Stimulated activated CD8-positive, alpha-beta memory T cell treated with anti-CD3 and anti-CD28 coated beads, Interleukin-12 subunit alpha, Interleukin-12 subunit beta, amount 100 ng/mL, for 24 hours (primary cell): ENCODE results near the gene LMNA.
"Not testable (repeated sequence)": the region's sequence is repeated elsewhere in the genome, so short reads cannot be mapped to it uniquely, and the experiment has no call there.

Experiments used
- DNase-seq: peaks from one replicate; pipeline ENCODE4 v3.0.0-alpha.2; 2020; ENCODE audit errors: extremely low read depth

The LMNA gene

DNA sequence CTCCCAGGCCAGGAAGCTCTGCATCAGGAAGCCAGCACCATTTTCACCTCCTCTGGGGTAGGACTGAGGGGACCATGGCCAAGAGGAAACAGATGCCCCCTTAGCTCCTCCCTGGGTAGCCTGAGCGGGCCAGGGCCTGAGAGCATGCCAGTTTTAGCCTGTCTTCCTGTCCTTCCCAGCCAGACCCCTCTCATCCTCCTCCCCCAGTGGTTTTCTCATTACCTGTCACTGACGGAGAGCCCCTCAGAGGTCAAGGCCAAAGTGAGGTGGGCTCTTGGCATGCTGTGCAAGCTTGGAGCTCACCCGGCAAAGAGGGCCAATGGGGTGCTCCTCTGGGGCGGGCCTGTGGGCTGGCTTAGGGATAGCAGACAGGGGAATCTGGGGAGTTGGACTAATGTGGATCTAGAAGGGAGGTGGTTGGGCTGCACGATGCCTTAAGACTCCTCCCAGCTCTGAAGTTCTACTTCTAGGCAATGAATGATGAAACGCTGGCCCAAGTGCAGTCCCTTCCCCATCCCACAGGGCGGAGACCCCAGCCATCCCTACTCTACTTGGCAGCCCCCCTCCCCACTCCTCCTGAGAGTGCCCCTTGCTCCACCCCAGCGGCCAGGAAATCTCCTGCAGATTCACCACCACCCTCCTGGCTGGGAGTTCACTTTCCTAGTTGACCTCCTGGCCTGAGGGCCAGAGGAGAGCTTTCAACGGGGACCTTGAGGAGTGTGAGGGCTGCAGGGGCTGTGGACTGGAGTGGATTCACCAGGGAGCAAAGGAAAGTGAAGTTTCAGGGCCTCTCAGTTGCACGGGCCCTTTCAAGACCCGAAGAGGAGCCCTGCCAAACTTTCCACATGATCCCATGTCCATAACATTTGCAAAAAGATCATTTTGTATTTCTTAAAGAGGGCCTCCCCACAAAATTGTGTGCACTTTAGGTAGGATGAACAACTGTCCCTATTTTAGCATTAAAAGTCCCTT is 9.4 kb upstream of the LMNA start:
- DNase-seq, result no peak

DNA sequence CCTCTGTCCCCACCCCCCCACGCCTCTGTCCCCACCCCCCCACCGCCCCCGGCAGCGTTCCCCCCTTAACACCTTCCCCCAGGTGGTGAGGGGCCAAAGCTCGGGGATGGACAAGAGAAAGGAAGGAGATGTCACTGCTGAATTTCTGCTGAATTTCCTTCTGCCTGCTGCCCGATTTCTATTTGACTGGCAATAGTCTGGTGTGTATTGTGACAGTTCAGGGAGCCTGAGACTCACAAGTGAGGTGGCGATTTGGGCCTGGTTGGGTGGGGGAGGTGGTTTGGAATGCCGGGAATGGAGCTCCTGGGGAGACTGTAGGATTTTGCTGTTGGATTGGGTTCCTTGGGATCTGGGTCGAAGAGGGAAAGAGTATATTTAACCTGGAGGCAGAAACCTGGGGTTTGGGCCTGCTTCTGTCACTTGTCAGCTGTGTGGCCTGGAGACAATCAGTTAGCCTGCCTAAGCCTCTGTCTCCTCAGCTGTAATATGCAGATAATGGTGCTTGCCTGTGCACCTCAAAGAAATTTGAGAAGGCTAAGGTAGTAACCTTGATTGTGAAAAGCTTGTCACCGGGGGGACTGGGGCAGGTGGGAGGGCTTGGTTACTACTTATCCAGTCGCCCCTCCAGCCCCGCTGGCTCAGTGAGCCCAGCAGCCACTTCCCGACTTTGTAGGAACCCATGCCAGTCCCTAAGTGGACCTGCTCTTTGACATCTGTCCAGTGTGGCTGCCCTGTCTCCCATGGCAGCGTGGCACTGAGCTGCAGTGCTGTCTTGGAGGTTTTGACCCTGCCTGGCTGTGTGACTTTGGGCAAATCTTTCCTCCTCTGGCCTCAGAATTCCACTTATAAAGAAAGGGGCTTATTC is 7.7 kb upstream of the LMNA start:
- DNase-seq, result no peak

DNA sequence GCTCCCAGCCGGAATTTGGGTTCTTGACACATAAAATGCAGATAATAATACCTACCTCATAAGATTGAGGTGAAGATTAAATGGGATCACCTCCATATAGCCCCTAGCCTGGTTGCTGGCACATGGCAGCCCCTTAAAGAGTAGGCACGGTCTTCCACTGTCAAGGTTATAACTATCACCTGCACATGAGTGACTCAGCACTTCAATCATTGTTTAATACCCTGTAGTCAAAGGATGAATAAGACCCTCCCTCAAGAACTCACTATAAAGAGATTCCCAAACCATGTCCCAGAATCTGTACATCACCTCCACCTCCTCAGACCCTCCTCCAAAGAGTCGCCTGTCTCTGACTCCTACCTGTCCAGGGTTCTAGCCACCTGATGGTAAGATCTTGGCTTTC is 6.5 kb upstream of the LMNA start:
- no peak for DNase-seq

DNA sequence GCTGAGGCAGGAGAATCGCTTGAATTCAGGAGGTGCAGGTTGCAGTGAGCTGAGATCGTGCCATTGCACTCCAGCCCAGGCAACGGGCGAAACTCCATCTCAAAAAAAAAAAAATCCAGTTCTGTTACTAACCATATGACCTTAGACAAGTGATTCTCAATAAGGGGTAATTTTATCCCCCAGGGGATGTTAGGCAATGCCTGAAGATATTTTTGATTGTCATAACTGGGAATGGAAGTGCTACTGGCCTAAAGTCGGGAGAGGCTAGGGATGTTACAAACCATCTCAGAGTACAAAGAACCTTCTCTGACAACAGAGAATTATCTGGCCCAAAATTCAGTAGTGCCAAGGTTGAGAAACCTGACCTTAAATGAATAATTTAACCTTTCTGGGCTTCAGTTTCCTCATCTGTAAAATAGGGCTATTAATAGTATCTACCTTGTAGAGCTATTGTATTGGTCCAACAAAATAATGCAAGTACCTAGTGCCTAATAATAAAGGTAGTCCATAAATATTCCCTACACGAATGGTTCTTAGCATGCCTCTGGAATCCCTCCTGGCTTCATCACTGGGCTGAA is 5.8 kb upstream of the LMNA start:
- DNase-seq, result no peak

DNA sequence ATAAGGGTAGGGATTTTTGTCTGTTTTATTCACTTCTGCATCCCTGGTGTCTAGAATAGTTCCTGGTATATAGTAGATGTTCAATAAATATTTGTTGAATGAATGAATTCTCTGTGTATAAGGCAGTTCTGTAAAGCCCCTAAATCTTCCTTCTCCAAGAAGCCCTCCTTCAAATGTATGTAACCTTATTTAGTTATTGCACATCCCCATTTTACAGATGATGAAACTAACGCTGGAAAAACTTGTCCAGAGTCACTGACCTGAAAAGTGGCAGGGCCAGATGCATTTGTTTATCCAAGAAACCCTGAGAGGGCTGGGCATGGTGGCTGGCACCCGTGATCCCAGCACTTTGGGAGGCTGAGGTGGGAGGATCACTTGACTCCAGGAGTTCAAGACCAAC is 4.3 kb upstream of the LMNA start:
- DNase-seq, result no peak

DNA sequence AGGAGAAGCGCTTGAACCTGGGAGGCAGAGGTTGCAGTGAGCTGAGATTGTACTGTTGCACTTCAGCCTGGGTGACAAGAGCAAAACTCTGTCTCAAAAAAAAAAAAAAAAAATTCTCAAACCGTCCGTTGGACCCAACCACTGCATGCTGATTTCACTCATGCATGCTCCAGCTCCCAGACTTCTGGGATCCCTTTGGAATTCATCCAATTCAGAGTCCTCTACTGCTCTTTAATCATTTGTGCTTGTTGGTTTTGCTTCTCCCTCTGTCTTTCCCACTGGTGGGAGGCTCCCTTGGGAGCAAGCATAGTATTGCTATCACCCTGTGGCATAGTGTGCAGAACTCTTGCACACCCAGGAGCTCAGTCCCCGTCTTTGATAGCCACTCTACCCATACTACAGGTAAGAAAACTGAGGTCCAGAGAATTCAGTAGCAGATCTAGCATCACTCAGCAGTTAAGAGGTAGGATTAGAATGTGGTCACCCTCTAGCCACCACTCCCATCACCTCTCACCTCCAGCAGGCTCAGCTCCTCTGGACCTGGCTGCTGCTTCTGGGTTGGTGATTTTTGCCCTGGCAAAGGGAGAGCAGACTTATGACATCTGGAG is 3.1 kb upstream of the LMNA start:
- no peak for DNase-seq

DNA sequence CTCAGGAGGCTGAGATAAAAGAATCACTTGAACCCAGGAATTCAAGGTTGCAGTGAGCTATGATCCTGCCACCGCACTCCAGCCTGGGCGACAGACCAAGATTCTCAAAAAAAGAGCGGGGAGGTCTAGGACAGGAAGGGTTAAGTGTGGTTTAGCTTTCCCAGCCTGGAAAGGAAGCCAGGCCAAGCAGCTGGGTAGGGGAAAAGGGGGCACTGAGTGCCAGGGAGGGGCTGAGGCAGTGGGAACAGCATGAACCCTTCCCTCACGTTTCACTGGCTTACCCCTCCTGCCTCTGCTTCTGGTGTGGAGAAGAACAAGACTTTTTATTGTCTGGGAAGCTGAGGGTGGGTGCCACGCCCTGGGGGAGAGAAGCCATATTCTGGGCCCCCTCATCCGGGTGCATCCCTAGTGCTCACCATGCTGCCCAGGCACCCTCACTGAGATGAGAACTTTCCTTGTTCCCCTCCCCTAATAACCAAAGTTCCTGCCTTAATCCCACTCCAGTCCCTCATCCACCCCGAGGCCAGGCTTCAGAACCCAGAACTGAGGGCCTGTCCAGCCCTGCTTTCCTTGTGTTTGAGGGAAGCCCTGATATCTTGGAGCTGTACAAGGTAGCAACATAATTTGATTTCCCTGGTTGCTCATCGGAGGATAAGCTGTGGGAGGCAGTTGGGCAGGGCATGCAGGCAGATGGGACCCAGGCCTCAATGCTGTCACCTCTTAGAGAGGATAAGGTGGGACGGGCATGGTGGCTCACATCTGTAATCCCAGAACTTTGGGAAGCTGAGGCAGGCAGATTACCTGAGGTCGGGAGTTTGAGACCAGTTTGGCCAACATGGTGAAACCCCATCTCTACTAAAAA is 2.0 kb upstream of the LMNA start:
- DNase-seq, result no peak

DNA sequence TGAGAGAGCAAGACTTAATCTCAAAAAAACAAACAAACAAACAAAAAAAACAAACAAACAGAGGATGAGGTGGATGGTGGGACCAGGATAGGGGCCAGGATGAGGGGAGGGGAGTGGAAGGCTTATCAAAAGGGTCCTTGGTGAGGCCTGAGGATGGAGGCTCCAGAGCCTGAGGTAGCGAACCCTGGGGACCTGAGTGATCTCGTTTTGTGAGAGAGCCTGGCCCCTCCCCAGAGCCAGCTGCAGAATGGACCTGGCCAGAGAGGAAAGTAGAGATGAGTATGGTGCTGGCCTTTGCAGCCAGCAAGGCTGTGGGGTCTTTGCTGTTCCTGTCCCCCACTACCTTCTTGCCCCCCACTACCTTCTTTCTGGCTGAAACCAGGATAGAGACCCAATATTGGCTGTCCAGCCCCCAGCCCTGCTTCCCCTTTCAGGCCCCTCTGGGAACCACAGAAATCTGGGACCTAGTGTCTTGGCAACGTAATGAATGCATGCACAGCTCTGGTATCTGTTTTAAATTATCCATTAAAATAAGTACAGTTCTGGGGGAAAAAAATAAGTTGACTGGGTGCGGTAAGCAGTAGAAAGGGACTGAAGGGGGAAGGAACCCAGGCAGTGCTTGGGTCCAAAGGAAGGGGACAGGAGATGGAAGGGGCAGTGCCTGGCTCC is 1.1 kb upstream of the LMNA start:
- no peak for DNase-seq

DNA sequence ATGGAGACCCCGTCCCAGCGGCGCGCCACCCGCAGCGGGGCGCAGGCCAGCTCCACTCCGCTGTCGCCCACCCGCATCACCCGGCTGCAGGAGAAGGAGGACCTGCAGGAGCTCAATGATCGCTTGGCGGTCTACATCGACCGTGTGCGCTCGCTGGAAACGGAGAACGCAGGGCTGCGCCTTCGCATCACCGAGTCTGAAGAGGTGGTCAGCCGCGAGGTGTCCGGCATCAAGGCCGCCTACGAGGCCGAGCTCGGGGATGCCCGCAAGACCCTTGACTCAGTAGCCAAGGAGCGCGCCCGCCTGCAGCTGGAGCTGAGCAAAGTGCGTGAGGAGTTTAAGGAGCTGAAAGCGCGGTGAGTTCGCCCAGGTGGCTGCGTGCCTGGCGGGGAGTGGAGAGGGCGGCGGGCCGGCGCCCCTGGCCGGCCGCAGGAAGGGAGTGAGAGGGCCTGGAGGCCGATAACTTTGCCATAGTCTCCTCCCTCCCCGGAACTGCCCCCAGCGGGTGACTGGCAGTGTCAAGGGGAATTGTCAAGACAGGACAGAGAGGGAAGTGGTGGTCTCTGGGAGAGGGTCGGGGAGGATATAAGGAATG is 505 bp downstream of the LMNA start:
- no peak for DNase-seq

DNA sequence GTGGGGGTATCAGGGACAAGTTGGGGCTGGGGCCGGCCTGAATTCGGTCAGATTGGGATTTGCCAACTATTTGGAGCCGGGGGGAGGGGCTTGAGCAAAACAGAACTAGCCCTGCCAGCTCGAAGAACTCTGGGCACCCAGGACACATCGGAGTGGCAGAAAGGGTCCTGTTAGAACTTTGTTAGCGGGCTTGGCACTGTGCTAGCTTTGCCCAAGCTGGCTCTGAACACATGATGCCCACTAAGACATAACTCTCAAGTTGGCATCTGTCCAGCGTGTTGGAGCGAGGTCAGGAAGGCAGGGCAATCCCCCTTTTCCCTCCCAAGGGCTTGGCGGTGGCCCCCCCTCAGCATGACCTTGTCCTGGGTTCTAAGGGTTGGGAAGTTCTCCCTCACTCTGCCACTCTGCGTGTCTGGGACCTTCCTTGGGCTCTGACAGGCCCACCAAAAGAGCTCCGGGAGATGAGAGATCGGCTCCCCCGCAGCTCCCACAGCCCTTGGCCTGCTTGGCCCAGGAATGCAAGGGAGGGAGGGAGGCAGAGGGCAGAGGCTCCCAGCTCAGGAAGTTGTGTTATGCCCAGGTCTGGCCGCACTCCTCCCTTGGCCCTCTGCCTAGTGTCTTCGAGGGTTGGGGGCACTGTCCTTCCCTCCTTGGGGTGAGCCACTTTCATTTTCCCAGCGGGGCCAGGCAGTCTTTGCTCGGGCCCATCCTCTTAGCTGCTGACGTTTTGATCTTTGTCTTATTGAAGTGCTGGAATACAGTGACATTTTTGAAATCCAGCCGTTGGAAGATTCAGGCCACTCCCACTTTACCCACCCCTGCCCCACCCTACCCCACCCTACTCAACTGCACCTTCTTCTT is 1.2 kb downstream of the LMNA start:
- DNase-seq, result no peak

DNA sequence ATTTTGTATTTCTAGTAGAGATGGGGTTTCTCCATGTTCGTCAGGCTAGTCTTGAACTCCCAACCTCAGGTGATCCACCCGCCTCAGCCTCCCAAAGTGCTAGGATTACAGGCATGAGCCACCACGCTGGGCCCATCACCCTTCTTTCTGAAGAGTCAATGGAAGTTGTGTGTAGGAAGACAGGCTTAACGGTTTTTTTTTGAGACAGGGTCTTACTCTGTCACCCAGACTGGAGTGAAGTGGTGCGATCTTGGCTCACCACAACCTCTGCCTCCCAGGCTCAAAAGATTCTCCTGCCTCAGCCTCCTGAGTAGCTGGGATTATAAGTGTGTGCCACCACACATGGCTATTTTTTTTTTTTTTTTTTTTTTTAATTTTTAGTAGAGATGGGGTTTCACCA is 2.2 kb downstream of the LMNA start:
- DNase-seq, result not testable (repeated sequence)

DNA sequence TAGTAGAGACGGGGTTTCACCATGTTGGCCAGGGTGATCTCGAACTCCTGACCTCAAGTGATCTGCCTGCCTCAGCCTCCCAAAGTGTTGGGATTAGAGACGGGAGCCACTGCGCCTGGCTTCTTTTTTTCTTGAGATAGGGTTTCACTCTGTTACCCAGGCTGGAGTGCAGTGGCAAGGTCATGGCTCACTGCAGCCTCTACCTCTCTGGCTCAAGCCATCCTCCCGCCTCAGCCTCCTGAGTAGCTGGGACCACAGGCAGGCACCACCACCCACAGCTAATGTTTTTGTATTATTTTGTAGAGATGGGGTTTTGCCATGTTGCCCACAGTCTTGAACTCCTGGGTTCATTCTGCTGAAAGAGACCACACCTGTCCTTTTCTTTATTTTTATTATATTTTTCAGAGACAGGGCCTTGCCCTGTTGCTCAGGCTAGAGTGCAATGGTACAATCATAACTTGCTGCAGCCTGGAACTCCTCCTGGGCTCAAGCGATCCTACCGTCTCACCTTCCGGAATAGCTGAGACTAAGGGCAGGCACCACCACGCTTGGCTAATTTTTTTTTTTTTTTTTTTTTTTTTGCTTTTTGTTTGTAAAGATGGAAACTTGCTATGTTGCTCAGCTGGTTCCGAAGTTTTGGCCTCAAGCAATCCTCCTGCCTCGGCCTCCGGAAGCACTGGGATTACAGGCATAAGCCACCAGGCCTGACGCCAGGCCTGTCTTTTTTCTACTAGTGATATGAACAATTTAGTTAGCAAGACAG is 3.1 kb downstream of the LMNA start:
- no peak for DNase-seq

DNA sequence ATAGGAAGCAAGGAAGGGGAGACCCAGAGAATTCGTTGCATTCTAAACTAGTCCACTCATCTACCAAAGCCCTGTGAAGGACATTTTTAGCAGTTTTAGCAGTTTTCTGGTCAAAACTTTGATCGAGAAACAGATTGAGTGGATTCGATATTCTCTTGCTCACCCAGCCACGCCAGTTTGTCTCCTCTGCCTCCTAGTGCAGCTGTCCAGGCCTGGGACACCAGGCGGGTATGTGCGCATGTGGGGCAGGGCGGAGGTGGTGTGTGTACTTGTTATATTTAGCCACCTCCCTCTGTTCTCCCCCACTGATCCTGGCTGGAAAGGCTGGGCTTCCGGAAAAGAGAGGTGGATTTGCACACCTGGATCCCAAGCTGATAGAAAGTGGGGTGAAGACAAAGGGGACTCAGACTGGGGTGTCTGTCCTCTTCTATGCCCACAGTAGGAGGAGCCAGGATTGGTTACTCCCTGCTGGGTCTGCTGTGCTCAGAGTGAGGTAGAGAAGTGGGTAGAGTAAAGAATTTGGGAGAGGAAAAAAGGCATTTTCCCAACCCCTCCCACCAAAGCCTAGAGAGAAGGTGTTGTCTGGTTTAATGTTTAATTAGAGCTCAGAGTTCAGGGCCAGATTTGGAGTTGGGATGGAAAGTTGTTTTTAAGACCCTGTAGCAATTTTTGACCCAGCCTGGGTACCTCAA is 3.8 kb downstream of the LMNA start:
- DNase-seq, result no peak

DNA sequence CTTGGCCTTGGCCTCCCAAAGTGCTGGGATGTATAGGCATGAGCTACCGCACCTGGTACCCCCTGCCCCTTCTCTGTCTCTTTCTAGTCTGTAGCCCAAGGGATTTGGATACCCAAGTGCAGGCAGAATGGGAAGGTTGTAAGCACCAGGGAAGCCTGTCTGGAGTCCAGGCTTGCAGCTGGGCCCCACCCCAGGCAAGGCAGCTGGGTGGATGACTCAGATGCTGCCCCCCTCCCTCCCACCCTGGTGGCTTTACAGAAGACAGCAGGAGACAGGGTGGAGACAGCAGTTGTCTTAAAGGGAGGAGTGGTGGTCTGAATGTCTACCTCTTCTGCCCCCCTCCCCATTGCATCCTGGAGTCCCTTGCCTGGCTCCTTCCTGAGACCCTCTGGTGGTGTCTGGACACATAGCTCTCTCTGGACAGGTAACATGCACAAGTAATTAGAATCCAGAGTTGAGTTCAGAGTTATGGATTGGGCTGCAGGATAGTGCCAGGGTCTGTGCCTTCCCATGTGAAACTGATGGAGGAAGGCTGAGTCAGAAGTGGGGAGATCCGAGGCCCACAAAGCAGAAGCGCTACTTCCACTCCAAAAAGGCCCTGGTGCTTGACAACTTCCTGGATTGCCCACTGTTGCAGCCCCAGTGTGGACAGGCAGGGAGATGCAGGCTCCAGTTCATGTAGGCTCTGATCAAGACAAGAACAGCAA is 5.1 kb downstream of the LMNA start:
- DNase-seq, result no peak

DNA sequence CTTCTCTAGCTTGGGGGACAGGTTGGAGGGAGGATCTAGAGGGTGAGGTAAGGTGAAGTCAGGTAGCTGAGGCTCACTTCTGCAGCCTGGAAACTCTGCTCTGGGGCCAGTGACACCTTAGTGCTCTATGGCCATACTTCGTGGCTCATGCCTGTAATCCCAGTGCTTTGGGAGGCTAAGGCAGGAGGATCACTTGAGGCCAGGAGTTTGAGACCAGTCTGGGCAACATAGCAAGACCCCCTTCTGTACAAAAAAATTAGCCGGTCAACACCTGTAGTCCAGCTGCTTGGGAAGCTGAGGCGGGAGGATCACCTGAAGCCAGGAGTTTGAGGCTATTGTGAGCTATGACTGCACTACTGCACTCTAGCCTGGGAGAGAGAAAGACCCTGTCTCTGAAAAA is 5.8 kb downstream of the LMNA start:
- no peak for DNase-seq

DNA sequence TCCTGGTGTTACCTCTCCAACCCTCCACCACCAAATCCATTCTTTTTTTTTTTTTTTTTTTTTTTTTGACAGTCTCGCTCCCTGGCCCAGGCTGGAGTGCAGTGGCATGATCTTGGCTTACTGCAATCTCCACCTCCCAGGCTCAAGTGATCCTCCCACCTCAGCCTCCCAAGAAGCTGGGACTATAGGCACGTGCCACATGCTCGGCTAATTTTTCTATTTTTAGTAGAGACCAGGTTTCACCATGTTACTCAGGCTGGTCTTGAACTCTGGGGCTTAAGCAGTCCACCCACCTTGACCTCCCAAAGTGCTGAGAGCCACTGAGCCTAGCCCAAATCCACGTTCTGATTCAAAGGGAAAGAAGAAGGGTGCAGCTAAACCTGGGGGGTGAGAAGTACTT is 6.5 kb downstream of the LMNA start:
- not testable (repeated sequence) for DNase-seq

DNA sequence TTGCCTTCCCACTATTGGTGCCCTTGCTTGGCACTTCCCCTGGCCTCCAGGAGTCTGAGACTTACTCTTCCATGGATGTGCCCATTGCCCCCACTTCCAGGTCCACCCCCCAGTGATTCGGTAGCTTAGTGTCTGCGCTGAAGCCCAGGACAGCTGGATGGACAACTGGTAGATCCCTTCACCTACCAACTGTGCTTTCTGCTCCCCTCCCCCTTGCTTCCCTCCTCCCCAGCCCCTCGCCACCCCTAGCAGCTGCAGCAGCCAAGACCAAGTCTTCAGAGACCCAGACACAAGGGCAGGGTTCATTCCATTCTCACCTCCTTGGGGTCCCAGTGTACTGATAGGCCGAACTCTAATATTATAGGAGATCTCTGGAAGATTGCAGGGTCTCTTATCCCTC is 6.9 kb downstream of the LMNA start:
- no peak for DNase-seq
